HG02571 (cell line): ENCODE data around the gene PLSCR3.

Experiments
- ATAC-seq: cut with Tn5 transposase; IDR thresholded peaks from one replicate; pipeline ENCODE4 v1.9.1; 2021; ENCODE audit warnings: mild to moderate bottlenecking, moderate library complexity; ENCODE audit not compliant: unreplicated experiment

Gene PLSCR3

GRCh38 chr17:7426896-7427489 lies 32.7 kb upstream of the PLSCR3 start:
- ATAC-seq = no peak

GRCh38 chr17:7426203-7426863 lies 32.0 kb upstream of the PLSCR3 start:
- no peak for ATAC-seq

GRCh38 chr17:7425756-7426155 lies 31.4 kb upstream of the PLSCR3 start:
- no peak for ATAC-seq

GRCh38 chr17:7425316-7425715 lies 31.0 kb upstream of the PLSCR3 start, which contains the start of gene SPEM2:
TSS of gene SPEM2 (plus strand) at chr17:7425616. CDS start at chr17:7425689, 73 bp downstream.
- no peak for ATAC-seq

- no peak for ATAC-seq
Measured at GRCh38 chr17:7423679-7424078, 29.4 kb upstream of the PLSCR3 start.

GRCh38 chr17:7421186-7421585 lies 26.9 kb upstream of the PLSCR3 start:
- no peak for ATAC-seq

- no peak for ATAC-seq
Measured at GRCh38 chr17:7419819-7420610, 25.7 kb upstream of the PLSCR3 start, which contains the start of gene SPEM1. TSS of gene SPEM1 (plus strand) at chr17:7420324. CDS start at chr17:7420385, 61 bp downstream.

DNA sequence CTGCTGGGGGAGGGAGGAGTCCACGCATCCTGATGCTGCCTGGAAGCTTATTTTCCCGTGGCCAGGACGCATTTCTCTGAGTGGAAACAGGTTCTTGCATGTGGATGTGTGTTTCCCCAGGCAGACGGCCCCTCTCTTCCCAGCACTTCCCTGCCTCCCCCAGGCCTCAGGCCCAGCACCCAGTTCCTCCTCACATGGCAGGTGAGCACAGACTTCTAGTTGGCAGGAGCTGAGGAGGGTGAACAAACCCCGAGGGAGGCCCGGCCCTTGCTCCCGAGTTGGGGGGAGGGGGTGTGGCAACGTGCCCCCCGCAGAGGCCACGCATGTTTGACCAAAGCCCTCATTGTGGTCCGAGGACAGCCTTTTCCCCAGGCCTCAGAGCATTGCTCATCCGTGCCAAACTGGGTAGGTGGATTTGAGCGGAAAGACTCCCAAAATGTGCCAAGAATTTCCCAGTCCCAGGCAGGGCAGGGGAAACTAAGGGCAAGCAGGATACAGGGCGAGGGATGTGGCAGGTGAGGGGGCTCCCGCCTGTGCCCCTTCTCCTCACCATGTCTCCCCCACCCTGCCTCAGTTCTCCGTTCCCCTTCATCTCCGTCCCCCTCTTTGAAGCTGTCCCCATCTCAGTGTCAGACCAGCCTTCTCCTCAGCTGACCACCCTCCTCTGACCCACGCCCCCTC lies 24.3 kb upstream of the PLSCR3 start:
- no peak for ATAC-seq

- ATAC-seq = no peak
Measured at GRCh38 chr17:7417056-7417655, 22.8 kb upstream of the PLSCR3 start.

DNA sequence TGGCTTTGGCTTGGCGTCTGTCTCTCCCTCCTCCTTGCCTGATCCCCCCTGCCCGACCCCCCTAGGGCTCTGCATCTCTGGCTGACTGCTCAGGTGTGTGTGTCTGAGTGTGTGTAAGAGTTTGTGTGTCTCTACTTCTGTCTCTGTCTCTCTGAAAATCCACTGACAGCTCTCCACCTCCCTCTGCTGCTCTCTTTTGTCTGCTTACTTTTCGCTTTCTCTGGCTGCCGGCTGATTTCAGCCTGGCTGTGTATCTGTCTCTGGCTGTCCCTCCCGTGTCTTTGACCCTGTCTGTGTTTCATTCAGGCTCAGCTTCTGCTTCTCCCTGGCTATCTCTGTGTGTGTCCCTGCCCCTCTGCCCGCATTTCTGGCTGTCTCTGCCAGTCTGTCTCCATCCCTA lies 22.0 kb upstream of the PLSCR3 start:
- ATAC-seq = no peak

GRCh38 chr17:7415784-7416183 lies 21.5 kb upstream of the PLSCR3 start:
- ATAC-seq = no peak

DNA sequence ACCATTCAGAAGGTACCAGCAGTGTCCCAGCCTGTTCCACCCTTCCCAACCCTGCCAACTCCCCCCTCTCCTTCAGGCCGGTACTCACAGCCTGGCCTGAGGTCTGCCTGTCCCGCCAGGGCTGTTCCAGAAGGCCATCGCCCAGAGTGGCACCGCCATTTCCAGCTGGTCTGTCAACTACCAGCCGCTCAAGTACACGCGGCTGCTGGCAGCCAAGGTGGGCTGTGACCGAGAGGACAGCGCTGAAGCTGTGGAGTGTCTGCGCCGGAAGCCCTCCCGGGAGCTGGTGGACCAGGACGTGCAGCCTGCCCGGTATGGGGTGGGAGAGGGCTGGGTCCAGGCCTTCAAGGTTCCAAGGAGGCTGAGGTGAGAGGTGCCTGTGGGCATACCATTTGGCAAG lies 20.5 kb upstream of the PLSCR3 start:
- no peak for ATAC-seq

DNA sequence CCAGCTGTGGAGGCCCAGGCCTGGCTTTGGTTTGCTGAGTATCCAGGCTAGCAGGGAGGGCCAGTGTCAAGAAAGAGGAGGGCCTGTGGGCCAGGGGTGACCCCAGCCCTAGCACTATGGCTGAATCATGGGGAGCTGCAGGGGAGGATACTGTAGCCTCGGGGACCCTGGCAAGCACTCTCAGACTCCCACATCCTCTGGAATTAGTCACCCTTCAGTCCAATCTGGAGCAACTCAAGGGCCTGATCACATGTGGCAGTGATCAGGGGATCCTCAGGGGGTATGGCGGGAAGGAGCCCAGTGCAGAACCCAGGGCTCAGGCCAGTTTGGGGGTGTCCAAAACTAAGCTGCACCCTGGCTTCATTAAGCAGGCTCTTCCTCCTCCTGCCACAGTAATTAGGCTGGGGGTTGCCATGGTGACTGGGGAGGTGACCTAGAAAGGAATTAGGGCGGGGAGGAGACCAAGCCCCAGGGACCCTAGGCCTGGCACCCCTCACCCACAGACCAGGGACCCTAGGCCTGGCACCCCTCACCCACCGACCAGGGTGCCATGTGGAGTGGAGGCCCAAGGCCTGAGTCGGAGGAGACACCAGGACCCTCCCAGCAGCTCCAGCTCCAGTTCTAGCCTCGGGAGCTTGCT lies 19.1 kb upstream of the PLSCR3 start:
- ATAC-seq = no peak

- no peak for ATAC-seq
Measured at GRCh38 chr17:7411427-7411750, 17.1 kb upstream of the PLSCR3 start.

- ATAC-seq = no peak
Measured at GRCh38 chr17:7410634-7411426, 16.5 kb upstream of the PLSCR3 start.

DNA sequence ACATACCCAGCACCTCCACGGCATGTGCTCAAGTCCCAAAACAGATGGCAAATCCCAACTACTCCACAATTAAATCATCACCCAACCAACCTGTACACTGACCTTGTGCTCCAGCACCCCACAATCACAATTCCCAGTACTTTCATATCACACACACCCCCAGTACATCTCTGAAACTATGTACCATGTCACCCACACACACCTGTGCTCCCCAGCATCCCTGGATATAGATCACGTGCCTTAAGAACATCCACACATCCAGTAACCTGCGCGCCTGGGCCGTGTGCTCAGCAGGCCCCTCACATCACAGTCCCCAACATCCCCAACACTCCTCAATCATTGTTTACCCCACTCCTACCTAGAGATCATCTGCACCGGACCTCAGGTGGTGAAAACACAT lies 15.4 kb upstream of the PLSCR3 start:
- ATAC-seq = no peak

DNA sequence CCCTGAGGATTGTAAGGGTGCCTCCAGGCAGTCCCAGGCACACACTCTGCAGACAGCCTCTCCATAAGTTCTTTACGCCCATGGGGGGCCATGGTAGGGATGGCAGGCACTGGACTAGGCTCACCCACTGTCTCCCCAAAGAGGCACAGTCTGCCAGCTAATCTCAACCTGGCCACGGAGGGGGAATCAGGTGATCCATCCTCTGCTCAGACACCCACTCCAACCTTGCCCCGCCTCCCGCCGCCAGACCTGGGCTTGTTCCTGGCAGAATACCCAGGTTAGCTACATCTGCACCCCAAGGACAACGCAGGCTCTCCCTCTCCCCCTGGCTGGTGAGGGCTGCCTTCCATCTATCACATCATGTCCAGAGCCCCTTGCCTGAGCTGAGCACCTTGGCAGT lies 14.5 kb upstream of the PLSCR3 start:
- no peak for ATAC-seq

GRCh38 chr17:7408252-7408727 lies 14.0 kb upstream of the PLSCR3 start:
- no peak for ATAC-seq

DNA sequence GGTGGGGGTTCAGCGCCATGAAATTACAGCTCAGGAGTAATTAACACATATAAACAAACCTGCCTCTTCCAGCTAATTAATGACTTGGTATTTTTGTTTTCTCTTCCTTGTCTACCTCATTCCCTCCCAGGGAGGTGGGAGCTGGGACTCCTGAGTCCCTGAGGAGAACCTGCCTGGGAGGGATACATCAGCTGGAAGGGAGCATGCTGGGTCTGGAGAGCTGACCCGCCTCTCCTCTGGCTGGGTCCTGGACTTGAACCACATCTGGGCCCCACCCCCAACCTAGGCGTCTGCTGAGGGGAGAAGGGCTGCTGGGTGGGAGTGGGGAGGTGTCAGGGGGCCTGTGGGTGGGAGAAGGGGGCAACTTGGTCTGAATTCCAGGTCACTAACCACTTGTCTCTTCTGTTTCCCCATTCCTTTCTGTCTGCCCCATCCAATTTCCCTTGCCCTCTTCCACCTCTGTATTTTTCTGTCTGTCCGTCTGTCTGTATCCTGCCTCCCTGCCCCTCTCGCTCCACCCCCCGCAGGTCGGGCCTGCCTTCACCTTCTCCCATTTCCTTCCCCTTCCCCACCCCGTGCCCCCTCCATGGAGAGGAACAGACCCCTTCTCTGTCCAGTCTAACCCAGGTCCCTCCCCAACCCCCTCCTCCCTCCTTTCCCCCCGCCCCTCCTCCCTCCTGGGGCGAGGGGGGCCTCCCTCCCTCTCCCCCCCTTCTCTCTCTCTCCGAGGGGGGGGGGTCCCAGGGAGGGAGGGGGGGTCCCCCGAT lies 13.3 kb upstream of the PLSCR3 start, which contains the start of gene NLGN2:
Gene NLGN2 (plus strand): TSS at position 361 of the 767 bp plus-strand sequence. CDS start 411 bp downstream, outside the sequence.
- ATAC-seq = no peak
